Brain microvascular endothelial cell (primary cell): ENCODE measurements around the gene CAB39L.

ENCODE experiments used
- DNase-seq: peaks from one replicate; pipeline ENCODE4 v3.0.0-alpha.2; 2020
- H3K27ac ChIP-seq: fragments of 250-450 bp; sonication (Bioruptor Pico); 2 replicates; pipeline ENCODE4 v1.5.1; 2020; ENCODE audit warnings: mild to moderate bottlenecking, moderate library complexity
- H3K27me3 ChIP-seq: fragments of 250-450 bp; sonication (Bioruptor Pico); replicated peaks from 2 replicates; pipeline ENCODE4 v1.5.1; 2020; ENCODE audit warnings: mild to moderate bottlenecking
- H3K36me3 ChIP-seq: fragments of 250-450 bp; sonication (Bioruptor Pico); replicated peaks from 2 replicates; pipeline ENCODE4 v1.5.1; 2020; ENCODE audit warnings: mild to moderate bottlenecking
- H3K4me3 ChIP-seq: 2 replicates; pipeline ENCODE4 v1.5.1; 2011; ENCODE audit warnings: low read depth, mild to moderate bottlenecking, control low read depth, low read length, moderate library complexity
- CTCF ChIP-seq: IDR thresholded peaks from 2 replicates; pipeline ENCODE4 v1.5.1; 2011; ENCODE audit warnings: low read depth, mild to moderate bottlenecking, moderate library complexity, low read length, control low read depth, inconsistent platforms; ENCODE audit errors: missing control alignments
- in situ Hi-C: cut with HindIII; loops from 2 replicates; pipeline ENCODE4 v1.10.0; 2017; ENCODE audit warnings: low sequenced_read_pairs, low pct_ligation_motif_present

CAB39L gene

GRCh38 chr13:49448753-49449152 lies 4.9 kb upstream of the CAB39L start:
- no peaks in the 10 kb centered on the region for H3K27me3 ChIP-seq
- in situ Hi-C loops, result no loop called here

DNA sequence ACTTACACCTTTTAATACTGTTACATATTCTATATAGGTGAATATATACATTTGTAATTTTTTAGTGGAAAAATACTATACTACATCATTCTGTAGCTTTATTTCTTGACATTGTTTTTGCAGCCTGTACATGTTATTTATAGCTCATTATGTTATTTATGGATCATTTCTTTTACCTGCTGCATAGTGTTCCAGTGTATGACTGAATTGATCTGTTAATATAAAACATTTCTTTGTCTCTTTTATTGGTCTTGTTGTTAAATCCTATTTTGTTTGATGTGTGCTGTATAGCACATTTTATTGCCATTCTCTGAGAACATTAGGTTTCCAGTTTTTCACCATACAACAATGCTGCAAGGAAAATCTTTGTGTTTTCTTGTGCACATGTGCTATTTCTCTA lies 2.6 kb upstream of the CAB39L start:
- in situ Hi-C loops, result no loop called here
- no peak for DNase-seq
- no peaks in the 10 kb centered on the region for H3K36me3 ChIP-seq
- no peak overlapping the region for H3K4me3 ChIP-seq
- no peak for TF ChIP-seq CTCF
- no peaks in the 10 kb centered on the region for H3K27me3 ChIP-seq
- H3K27ac ChIP-seq, result no peak overlapping the region

More at GRCh38 chr13:49448753-49449152, 4.9 kb upstream of the CAB39L start:
- Histone ChIP-seq H3K36me3 (no peaks in the 10 kb centered on the region), H3K4me3 (no peak overlapping the region), H3K27ac (no peak overlapping the region)
- DNase-seq, result no peak
- TF ChIP-seq CTCF, result no peak

DNA sequence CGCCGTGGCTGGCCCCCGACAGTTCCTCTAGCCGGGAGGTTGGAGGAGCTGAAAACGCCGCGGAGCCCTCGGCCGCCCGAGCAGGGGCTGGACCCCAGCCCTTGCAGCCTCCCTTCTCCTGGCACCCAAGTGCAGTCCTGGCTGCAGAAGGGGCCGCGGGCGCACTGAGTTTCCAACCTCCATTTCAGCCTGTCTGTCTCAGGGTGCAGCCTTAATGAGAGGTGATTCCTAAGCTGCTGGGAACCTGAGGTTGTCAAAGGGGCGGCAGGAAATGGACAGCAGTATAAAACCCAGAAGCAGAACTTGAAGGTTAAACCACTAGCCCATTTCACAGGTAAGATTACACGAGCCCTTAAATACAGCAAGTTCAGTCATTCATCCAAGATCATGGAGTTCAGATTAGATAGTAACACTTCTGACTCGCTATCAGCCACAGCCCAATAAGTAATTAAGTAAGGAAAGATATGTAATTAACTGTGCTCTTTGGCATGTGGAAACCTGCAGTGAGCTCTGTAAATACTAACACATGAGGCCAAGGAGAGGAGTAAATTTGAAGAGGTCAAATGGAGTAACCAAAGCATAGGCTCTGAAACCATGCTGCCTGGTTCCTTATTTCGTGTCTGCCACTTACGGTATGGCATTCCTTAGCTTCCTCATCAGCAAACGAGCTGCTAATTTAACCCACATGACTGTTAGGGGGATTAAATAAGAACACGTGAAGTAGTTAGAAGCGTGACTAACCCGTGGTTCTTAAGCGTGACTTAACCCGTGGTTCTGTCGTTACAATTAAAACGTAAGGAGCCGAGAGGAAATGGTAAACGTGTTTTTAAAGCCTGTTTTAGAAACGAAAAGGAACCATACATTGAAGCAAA lies 896 bp upstream of the CAB39L start:
- H3K36me3 ChIP-seq, result no peaks in the 10 kb centered on the region
- no peaks in the 10 kb centered on the region for H3K27me3 ChIP-seq
- peak overlapping the region; percentile 56 for H3K27ac ChIP-seq
- in situ Hi-C loops, result no loop called here
- no peak for TF ChIP-seq CTCF
- no peak for DNase-seq
- peak overlapping the region; percentile 93 for H3K4me3 ChIP-seq

- Histone ChIP-seq H3K4me3 (peak overlapping the region; percentile 93), H3K36me3 (no peaks in the 10 kb centered on the region), H3K27ac (peak overlapping the region; percentile 82), H3K27me3 (no peaks in the 10 kb centered on the region)
- TF ChIP-seq CTCF, result no peak
- no peak for DNase-seq
- in situ Hi-C loops, result no loop called here
These were observed 534 bp downstream of the CAB39L start for GRCh38 chr13:49443357-49443703.

DNA sequence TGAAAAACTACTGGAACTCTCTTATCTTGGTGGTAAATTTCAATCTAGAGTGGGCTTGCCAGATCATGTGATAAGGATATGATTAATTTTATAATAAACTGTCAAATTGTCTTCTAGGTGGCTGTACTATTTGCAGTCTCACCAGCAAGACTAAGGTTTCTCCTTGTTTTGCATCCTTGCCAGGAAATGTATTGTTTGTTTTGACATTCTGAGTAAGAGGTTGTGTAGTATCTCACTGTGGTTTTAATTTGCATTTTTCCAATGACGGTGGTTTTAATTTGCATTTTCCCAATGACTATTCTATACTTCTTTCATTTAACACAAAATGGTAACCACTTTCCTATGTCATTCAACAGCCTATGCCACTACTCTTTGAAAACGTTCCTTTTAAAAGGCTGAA lies 2.0 kb downstream of the CAB39L start:
- no peaks in the 10 kb centered on the region for H3K27me3 ChIP-seq
- in situ Hi-C loops, result no loop called here
- no peak overlapping the region for H3K4me3 ChIP-seq
- no peak for DNase-seq
- H3K27ac ChIP-seq, result no peak overlapping the region
- H3K36me3 ChIP-seq, result no peaks in the 10 kb centered on the region
- TF ChIP-seq CTCF, result no peak

- no peaks in the 10 kb centered on the region for H3K36me3 ChIP-seq
- H3K4me3 ChIP-seq, result no peak overlapping the region
- H3K27ac ChIP-seq, result no peak overlapping the region
- TF ChIP-seq CTCF, result no peak
- DNase-seq, result no peak
- H3K27me3 ChIP-seq, result no peaks in the 10 kb centered on the region
- in situ Hi-C loops, result no loop called here
These were observed 2.6 kb downstream of the CAB39L start for GRCh38 chr13:49441312-49441711.
